Activated naive CD4-positive, alpha-beta T cell treated with Interleukin-2 at 50 U/mL for 16 hours (primary cell): ENCODE measurements around the gene PRPF19.

Experiments
- DNase-seq: peaks from one replicate; pipeline ENCODE4 v3.0.0-alpha.2; 2020

PRPF19 gene

DNA sequence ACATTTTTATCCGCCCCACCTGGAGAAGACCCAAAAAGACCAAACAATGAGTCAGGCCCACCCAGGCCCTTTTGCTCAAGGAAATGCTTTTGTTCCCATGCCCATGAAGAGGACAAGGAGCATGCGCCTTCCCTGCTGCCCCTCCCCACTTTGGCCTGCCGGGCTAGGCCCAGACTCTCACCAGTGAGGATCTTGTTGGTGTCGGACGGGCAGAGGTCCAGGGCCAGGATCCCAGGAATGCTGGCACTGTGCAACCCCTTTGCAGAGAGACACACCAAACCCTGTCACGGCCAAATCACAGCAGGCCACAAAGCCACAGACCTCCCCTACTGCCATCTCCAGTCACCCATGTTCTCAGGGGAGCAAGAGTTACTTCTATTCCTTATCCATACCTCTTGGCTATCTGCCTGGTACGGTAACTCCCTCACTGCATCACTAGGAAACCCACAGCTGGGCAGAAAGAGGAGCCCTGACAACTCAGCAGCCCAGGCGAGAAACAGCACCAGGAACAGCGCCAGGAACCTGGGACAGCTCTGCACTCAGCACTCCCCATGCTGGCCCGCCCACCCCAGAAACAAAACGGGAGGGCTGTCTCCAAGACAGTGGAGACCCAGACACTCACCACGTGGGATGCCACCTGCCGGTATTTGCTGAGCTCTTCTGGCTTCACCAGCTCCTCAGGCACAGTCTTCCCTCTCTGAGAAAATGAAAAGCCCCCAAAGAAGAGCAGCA lies 5.5 kb downstream of the PRPF19 start:
- DNase-seq: no peak

GRCh38 chr11:60899977-60900376 lies 6.4 kb downstream of the PRPF19 start:
- no peak for DNase-seq

- peak; percentile 23 for DNase-seq
Observed at GRCh38 chr11:60899046-60899936, 7.1 kb downstream of the PRPF19 start.

DNA sequence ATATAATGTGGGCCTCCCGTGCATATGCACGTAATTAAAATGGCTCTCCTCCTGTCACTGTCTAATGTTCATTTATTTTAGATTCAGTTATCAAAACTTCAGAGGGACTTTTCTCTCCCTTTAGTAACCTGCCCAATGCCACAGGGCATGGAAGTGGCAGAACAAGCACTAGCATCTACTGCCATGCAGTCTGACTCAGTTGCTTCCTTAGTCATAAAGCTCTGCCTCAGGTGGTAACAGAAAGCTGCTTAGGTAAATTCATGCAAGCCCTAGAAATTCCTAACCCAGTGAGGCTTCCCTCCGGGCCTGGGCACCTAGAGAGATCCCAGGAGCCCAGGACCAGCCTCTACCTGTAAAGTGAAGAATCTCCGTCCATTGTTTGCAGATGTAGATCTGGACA lies 8.9 kb downstream of the PRPF19 start:
- no peak for DNase-seq

GRCh38 chr11:60895687-60896086 lies 10.7 kb downstream of the PRPF19 start:
- no peak for DNase-seq

- DNase-seq: no peak
Observed at GRCh38 chr11:60891103-60891741, 15.2 kb downstream of the PRPF19 start.

- no peak for DNase-seq
Observed at GRCh38 chr11:60890696-60891095, 15.7 kb downstream of the PRPF19 start.

DNA sequence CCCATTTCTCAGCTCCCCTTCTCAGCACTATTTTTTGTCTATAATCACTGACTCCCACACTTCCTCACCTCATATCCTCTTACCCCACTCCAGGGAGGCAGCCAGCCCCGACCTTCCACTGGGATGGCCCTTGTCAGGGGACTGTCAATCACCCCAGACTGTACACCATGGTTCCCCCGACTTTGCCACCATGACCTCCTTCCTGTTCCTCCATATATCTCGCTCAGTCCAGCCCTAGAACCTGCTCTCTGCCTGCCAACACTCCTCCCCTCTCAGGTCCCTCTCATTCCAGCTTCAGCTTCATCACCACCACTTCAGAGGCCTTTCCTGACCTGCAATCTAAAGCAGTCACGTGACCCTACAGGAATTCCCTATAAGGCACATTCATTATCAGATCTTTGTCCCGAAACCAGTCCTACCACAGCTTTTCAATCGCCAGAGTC lies 16.5 kb downstream of the PRPF19 start:
- no peak for DNase-seq

DNA sequence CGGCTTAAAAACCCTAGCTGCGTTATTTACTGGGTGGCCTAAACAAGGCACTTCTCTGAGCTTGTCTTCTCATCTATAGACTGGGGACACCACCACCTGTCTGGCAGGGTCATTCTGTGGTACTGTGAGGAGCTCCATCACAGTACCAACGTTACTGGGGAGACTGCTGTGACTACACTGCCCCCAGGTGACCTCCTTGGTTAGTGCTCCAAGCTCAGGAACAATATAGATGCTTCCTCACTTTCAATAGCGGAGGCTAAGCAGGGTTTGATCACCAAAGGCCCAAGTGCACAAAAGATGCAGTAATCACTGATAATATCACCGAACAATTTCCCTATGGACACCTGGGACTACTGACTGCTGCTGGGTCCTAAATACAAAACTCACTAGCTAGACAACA lies 18.8 kb downstream of the PRPF19 start:
- DNase-seq: peak; percentile 25

GRCh38 chr11:60880643-60881282 lies 25.6 kb downstream of the PRPF19 start:
- DNase-seq: no peak

GRCh38 chr11:60879971-60880588 lies 26.3 kb downstream of the PRPF19 start:
- DNase-seq: no peak

DNA sequence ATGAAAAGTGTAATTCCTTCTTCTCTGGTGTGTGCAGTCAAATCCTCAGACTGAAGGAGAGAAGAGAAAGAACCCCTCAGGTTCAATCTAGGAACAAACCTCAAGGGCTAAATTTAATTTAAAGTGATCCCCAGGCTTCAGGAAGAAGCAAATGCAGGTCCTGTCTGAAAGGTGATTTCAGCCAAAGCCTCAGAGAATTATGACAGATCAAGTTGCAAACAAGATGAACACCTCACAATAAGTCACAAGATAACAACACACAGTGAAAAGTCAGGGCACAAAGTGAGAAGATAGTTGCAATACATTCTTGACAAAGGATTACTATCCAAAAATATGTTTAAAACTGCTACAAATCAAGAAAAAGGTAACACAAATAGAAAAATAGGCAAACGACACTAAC lies 27.3 kb downstream of the PRPF19 start:
- no peak for DNase-seq

DNA sequence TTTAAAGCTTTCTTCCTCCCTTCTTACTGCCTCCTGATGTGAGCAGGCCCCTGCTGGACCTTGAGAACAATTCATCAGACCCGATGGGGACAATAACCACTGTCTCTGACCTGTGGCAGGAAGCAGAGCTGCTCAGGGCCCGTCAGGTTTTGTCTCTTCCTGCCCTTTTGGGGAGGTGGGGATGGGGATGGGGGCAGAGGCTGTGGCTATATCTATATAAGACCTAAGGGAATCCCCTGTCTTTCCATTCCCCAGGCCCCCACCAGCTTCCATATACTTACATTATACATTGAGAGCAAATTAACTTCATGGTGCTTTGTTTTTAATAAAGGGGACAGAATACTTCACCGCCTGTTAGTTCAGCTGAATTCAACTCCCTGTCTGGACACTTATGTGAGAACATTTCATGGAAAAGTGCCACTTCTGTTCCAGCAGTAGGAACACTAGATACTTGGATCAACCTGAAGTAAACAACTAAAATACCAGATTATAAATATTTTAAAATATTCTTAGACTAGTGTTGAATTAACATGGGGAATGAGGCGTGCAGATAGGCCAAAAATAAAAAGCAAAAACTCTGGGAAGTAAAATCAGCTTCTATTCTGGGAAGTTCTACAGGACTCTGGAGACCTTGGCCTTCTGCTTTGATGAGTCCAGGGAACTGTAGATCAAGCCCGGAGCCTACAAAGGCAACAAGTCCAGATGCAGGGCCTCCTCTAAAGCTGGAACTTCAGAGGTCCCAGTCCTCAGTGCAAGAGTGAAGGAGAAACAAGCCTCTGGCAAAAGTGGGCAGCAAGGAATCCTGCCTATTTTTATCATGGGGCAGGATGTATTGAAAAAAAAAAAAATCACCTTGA lies 27.9 kb downstream of the PRPF19 start:
- DNase-seq: no peak

DNA sequence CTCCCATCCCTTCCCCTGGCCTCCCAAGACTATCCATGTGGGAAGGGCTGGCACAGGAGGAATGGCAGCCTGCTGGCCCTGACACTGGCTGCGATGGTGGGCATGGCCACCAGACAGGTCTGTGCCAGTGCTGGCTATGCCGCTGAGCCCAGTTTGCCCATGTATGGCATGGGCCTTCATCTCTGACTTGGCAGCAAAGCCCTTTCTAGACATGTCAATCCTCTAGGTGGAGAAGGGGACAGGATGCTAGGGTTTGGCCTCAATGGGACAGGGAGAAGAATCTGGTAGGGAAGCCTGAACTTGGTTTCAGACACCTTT lies 30.3 kb downstream of the PRPF19 start:
- DNase-seq: no peak

GRCh38 chr11:60875366-60876167 lies 30.8 kb downstream of the PRPF19 start:
- no peak for DNase-seq

DNA sequence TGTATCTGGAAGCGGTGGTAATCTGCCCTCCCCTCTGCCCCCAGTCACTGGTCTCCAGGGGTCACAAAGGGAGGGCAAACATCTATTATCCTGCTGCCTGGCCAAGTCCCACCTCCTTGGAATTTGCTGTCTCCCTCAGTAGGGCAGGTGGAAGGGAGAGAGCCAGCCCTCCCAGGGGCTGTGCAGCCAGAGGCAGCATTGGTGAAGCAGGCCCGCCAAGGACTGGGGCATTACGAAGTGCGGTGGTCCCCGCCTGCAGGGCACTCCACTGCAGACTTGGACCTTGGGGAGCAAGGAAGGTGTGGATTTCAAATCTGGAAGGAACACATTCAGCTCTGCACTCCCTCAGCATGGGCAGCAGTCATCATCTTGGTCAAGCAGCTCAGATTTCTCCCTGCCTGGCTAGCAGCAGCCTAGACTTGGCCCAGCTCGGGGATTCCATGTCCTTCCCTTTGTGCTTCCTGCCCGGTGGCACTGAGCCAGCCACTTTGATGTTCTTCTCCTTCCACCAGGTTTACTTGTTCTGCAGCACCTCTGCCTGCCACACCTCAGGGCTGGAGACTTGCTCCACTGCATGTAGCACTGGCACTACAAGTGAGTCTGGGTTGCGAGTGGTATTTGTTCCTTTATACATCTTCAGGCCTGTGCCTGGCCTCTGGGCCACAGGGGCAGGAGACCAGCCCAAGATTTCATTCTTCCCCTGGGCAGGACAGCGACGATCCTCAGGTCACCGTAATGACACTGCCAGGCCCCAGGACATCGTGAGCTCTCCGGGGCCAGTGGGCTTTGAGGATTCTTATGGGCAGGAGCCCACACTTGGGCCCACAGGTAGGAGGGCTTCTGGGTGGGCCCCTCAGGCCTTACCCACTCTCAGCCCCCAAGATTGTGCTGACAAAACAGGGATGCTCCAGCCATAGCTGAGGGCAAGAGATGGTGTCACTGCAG lies 31.7 kb downstream of the PRPF19 start:
- no peak for DNase-seq

- DNase-seq: no peak
Observed at GRCh38 chr11:60873533-60873932, 32.9 kb downstream of the PRPF19 start.

- no peak for DNase-seq
Observed at GRCh38 chr11:60872961-60873524, 33.3 kb downstream of the PRPF19 start.
